MM.1S (cell line): ENCODE measurements around the gene SESN2.

Experiments
- EZH2 ChIP-seq: fragments of 300-600 bp; sonication (generic); optimal IDR thresholded peaks from 2 replicates; pipeline ENCODE3; 2017; ENCODE audit warnings: low read depth, mild to moderate bottlenecking, antibody characterized with exemption, low read length, mixed read lengths
- TF ChIP-seq, protein P1 (sequence below): fragments of 300-600 bp; sonication (generic); IDR thresholded peaks from 2 replicates; pipeline ENCODE4 v1.5.1; 2016; ENCODE audit warnings: antibody characterized with exemption, low read length, mixed read lengths

GRCh38 chr1:28235755-28236655 is 23.3 kb upstream of the SESN2 start, which contains the start of gene ATP5IF1:
- TF ChIP-seq, protein P1, sequence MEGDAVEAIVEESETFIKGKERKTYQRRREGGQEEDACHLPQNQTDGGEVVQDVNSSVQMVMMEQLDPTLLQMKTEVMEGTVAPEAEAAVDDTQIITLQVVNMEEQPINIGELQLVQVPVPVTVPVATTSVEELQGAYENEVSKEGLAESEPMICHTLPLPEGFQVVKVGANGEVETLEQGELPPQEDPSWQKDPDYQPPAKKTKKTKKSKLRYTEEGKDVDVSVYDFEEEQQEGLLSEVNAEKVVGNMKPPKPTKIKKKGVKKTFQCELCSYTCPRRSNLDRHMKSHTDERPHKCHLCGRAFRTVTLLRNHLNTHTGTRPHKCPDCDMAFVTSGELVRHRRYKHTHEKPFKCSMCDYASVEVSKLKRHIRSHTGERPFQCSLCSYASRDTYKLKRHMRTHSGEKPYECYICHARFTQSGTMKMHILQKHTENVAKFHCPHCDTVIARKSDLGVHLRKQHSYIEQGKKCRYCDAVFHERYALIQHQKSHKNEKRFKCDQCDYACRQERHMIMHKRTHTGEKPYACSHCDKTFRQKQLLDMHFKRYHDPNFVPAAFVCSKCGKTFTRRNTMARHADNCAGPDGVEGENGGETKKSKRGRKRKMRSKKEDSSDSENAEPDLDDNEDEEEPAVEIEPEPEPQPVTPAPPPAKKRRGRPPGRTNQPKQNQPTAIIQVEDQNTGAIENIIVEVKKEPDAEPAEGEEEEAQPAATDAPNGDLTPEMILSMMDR, result no peak
- no peak for TF ChIP-seq EZH2
